PC-3 (cell line): ENCODE measurements around the gene NUDT4B. TPM values are rescaled to one million over a fixed set of nuclear protein-coding genes. Genes with fewer than 3 reads are reported as not detected.
"Not testable (repeated sequence)": the region's sequence is repeated elsewhere in the genome, so short reads cannot be mapped to it uniquely, and the experiment has no call there.

ENCODE experiments used
- ATAC-seq: fragments of 200-7000 bp; cut with Tn5 transposase; 2 replicates; pipeline ENCODE4 v1.9.1; 2020; ENCODE audit warnings: mild to moderate bottlenecking, moderate library complexity
- BruUV-seq: library from RNA; stranded (reverse); fragments of 400-500 nt; replicated peaks from 2 replicates; lab custom pipeline; 2021; lab: Mats Ljungman, UMichigan
- CTCF ChIA-PET: fragments of 300-600 bp; sonication (Branson Sonifier 250); formaldehyde crosslinking; loops from one replicate; lab custom pipeline; 2022; ENCODE audit warnings: antibody characterized with exemption; lab: Charles Lee
- POLR2A ChIA-PET: fragments of 300-600 bp; sonication (Branson Sonifier 250); formaldehyde crosslinking; loops from one replicate; lab custom pipeline; 2022; ENCODE audit warnings: antibody characterized with exemption; ENCODE audit not compliant: unreplicated experiment; lab: Charles Lee
- DNase-seq: peaks from one replicate; pipeline ENCODE4 v3.0.0-alpha.2; 2015
- H2AFZ ChIP-seq: fragments of 300-600 bp; sonication (generic); 2 replicates; pipeline ENCODE4 v1.6.0; 2016; ENCODE audit warnings: antibody characterized with exemption, low read length
- H3F3A ChIP-seq: fragments of 300-600 bp; sonication (generic); one replicate; pipeline ENCODE4 v1.6.0; 2017; ENCODE audit warnings: antibody characterized with exemption, low read length, control low read depth, mild to moderate bottlenecking; ENCODE audit not compliant: unreplicated experiment
- H3K27ac ChIP-seq: fragments of 300-600 bp; sonication (generic); 2 replicates; pipeline ENCODE4 v1.5.1; 2016; ENCODE audit warnings: mild to moderate bottlenecking, low read length
- H3K27me3 ChIP-seq: fragments of 300-600 bp; sonication (generic); 2 replicates; pipeline ENCODE4 v1.6.1; 2016; ENCODE audit warnings: low read length, mixed read lengths
- H3K36me3 ChIP-seq: fragments of 300-600 bp; sonication (generic); 2 replicates; pipeline ENCODE4 v1.6.1; 2016; ENCODE audit warnings: low read depth, mixed run types, low read length, mixed read lengths
- H3K4me1 ChIP-seq: fragments of 300-600 bp; sonication (generic); 2 replicates; pipeline ENCODE4 v1.5.1; 2016; ENCODE audit warnings: low read length; ENCODE audit not compliant: insufficient read depth
- H3K4me2 ChIP-seq: fragments of 300-600 bp; sonication (generic); 2 replicates; pipeline ENCODE4 v1.6.0; 2016; ENCODE audit warnings: low read length
- H3K4me3 ChIP-seq: fragments of 300-600 bp; sonication (generic); 2 replicates; pipeline ENCODE4 v1.5.1; 2016; ENCODE audit warnings: mild to moderate bottlenecking, low read length, mixed read lengths
- H3K79me2 ChIP-seq: fragments of 300-600 bp; sonication (generic); 2 replicates; pipeline ENCODE4 v1.6.1; 2017; ENCODE audit warnings: low read length, mixed read lengths
- H3K9ac ChIP-seq: fragments of 300-600 bp; sonication (generic); 2 replicates; pipeline ENCODE4 v1.6.0; 2016; ENCODE audit warnings: mild to moderate bottlenecking, low read length
- H3K9me2 ChIP-seq: fragments of 300-600 bp; sonication (generic); replicated peaks from 2 replicates; pipeline ENCODE4 v1.6.1; 2016; ENCODE audit warnings: mixed run types, low read length, mixed read lengths
- H3K9me3 ChIP-seq: fragments of 300-600 bp; sonication (generic); 2 replicates; pipeline ENCODE4 v1.6.1; 2016; ENCODE audit warnings: low read length, mixed read lengths
- H4K20me1 ChIP-seq: fragments of 300-600 bp; sonication (generic); 2 replicates; pipeline ENCODE4 v1.6.1; 2016; ENCODE audit warnings: low read length, mixed read lengths
- intact Hi-C: fragments of 100-400 bp; cut with micrococcal nuclease; formaldehyde crosslinking; loops from 2 replicates; pipeline ENCODE4 v1.9.0; 2023
- total RNA-seq: library from RNA; depleted of rRNA; stranded (reverse); fragments of >200 nt; gene quantifications from 2 replicates; pipeline ENCODE4 v1.2.3, GENCODE V29; 2014

The NUDT4B gene
- total RNA-seq, 1 experiment from 2014 or later: 18.0 TPM

GRCh38 chr1:148765238-148766019, 16.9 kb downstream of the NUDT4B start:
- POLR2A ChIA-PET, H3K9me2 ChIP-seq, CTCF ChIA-PET, DNase-seq, H4K20me1 ChIP-seq, intact Hi-C loops, H3K4me3 ChIP-seq, H2AFZ ChIP-seq, H3K27ac ChIP-seq, H3K9me3 ChIP-seq, H3K79me2 ChIP-seq, H3K4me1 ChIP-seq, H3K27me3 ChIP-seq, ATAC-seq, H3F3A ChIP-seq, H3K4me2 ChIP-seq, H3K9ac ChIP-seq, BruUV-seq, H3K36me3 ChIP-seq: not testable (repeated sequence)

DNA sequence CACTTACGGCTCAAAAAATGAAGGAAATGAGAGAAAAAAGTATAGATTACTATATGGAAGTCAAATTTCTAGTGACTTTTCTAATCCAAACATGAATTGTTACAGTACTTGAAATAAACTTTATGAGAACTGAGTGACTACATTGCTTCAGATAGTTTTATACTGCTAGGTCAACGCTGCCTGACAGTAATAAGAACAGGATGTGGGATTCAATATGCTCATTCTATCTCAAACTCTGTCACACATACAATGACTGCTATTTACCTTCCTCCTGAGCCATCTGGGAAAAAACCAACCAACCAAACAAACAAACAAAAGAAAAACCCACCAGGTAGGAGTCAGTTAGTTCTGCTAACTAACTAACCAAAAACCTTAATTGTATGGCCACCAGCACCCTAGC, 20.0 kb downstream of the NUDT4B start:
- H3K9me2 ChIP-seq, H3K4me3 ChIP-seq, CTCF ChIA-PET, H2AFZ ChIP-seq, BruUV-seq, DNase-seq, H3K27me3 ChIP-seq, H3K9ac ChIP-seq, intact Hi-C loops, H3K4me1 ChIP-seq, H3K27ac ChIP-seq, H3K79me2 ChIP-seq, H3K9me3 ChIP-seq, H3F3A ChIP-seq, H3K4me2 ChIP-seq, POLR2A ChIA-PET, H4K20me1 ChIP-seq, H3K36me3 ChIP-seq: not testable (repeated sequence)
- peak; percentile 96 for ATAC-seq

DNA sequence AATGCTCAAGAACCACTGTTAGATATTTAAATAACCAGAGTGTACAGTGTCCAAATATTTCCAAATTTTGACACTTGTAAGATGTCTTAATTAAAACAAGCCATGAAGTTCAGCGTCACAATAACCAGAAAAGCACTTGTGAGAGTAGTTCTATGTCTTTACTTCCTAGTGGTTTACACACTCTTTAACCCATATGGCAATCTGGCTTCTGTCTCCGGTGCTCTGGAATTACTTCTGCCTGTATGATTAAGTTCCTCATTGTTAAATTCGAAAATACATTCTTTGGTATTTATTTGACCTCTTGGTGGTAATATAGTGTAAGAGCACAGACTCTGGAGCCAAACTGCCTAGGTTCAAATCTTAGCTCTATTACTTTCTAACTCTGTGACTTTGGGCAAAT, 20.9 kb downstream of the NUDT4B start:
- H2AFZ ChIP-seq, ATAC-seq, H3K27ac ChIP-seq, H3K9me3 ChIP-seq, H3K9me2 ChIP-seq, intact Hi-C loops, H3K4me3 ChIP-seq, BruUV-seq, CTCF ChIA-PET, H3K4me2 ChIP-seq, H3K79me2 ChIP-seq, H3F3A ChIP-seq, H3K9ac ChIP-seq, DNase-seq, POLR2A ChIA-PET, H3K27me3 ChIP-seq, H4K20me1 ChIP-seq, H3K36me3 ChIP-seq, H3K4me1 ChIP-seq: not testable (repeated sequence)

- H3K4me2 ChIP-seq, H3K27me3 ChIP-seq, H3K36me3 ChIP-seq, POLR2A ChIA-PET, H3K27ac ChIP-seq, H3K9ac ChIP-seq, H3K79me2 ChIP-seq, intact Hi-C loops, DNase-seq, H3K9me3 ChIP-seq, H4K20me1 ChIP-seq, H3K4me1 ChIP-seq, H3F3A ChIP-seq, H2AFZ ChIP-seq, BruUV-seq, H3K9me2 ChIP-seq, H3K4me3 ChIP-seq, ATAC-seq, CTCF ChIA-PET: not testable (repeated sequence)
These were observed 25.1 kb downstream of the NUDT4B start for GRCh38 chr1:148773690-148774089.

DNA sequence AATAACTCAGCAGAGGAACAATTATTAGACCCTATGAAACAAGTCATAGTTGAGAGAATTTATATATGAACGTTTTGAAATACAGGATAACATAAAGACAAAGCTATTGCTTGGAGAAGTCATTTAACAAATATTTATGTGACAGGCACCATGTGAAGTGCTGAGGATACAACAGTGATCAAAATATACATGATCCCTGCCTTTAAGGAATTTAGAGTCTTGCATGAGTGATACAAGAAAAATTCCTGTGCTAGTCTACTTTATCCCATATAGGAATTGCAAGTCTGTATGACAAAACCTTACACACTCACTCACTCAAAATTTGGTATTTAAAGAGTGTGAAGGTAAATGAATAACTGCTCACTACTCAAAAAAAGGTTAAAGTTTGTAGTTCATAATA, 25.5 kb downstream of the NUDT4B start:
- BruUV-seq, H3K4me3 ChIP-seq, intact Hi-C loops, H3K4me1 ChIP-seq, H3K9me3 ChIP-seq, H3K79me2 ChIP-seq, H4K20me1 ChIP-seq, H3K36me3 ChIP-seq, ATAC-seq, CTCF ChIA-PET, POLR2A ChIA-PET, H3K27ac ChIP-seq, H3K27me3 ChIP-seq, H3K9ac ChIP-seq, H3K4me2 ChIP-seq, H3F3A ChIP-seq, H2AFZ ChIP-seq, H3K9me2 ChIP-seq, DNase-seq: not testable (repeated sequence)

DNA sequence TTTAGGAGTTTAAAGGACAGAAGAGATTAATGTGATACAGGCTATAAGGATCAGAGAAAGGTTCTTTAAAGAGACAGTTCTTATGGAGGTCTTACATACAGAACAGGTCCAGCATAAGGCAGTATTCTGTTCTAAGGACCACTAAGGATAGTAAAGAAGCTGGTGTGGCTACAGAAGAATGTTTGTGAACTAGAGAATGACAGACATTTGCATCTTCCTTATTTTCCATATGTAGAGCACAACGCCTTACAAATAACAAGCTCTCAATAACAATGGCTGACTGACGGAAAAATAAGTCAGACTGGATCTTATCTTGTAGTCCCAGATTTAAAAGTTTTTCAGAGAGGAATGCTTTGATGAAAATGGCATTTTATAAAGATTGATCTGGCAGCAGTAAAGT, 26.7 kb downstream of the NUDT4B start:
- H2AFZ ChIP-seq, H3K27me3 ChIP-seq, H3K4me2 ChIP-seq, DNase-seq, BruUV-seq, ATAC-seq, H4K20me1 ChIP-seq, POLR2A ChIA-PET, intact Hi-C loops, H3K79me2 ChIP-seq, H3K9me3 ChIP-seq, H3F3A ChIP-seq, H3K27ac ChIP-seq, CTCF ChIA-PET, H3K4me3 ChIP-seq, H3K9me2 ChIP-seq, H3K9ac ChIP-seq, H3K36me3 ChIP-seq, H3K4me1 ChIP-seq: not testable (repeated sequence)

- H3K79me2 ChIP-seq, CTCF ChIA-PET, H4K20me1 ChIP-seq, H3K4me3 ChIP-seq, H3K27ac ChIP-seq, H3K9me2 ChIP-seq, intact Hi-C loops, H3K4me2 ChIP-seq, H2AFZ ChIP-seq, BruUV-seq, POLR2A ChIA-PET, H3K27me3 ChIP-seq, H3K36me3 ChIP-seq, H3K9me3 ChIP-seq, DNase-seq, H3K4me1 ChIP-seq, H3F3A ChIP-seq, H3K9ac ChIP-seq: not testable (repeated sequence)
- peak; percentile 70 for ATAC-seq
These were observed 29.1 kb downstream of the NUDT4B start for GRCh38 chr1:148777649-148778048.
